Body of pancreas (tissue), 4 donors: ENCODE data around the gene SALL2. TPM values are rescaled to one million over a fixed set of nuclear protein-coding genes. Genes with fewer than 3 reads are reported as not detected.

Source experiments
- ATAC-seq: fragments of 150-250 bp; one replicate; pipeline ENCODE4 v1.9.1; 2016
- DNase-seq, 4 donors: peaks; one replicate each; pipeline ENCODE4 v3.0.0-alpha.2; 2019
- H3K27ac ChIP-seq, 4 donors: fragments of 200-600 bp; sonication (generic); 1 replicate in 3 of 4; 2 replicates in 1 of 4; pipeline versions ENCODE4 v1.5.1 to v1.6.1; 2016 to 2019; ENCODE audit warnings: mild to moderate bottlenecking in 1 of 4, mixed read lengths in 1 of 4, moderate library complexity in 1 of 4
- H3K27me3 ChIP-seq, 2 donors: fragments of 200-600 bp; sonication (generic); one replicate each; pipeline ENCODE4 v1.6.0; 2016; ENCODE audit warnings: mild to moderate bottlenecking in 1 of 2
- H3K36me3 ChIP-seq, 2 donors: fragments of 200-600 bp; sonication (generic); replicated peaks in 1 of 2; 2 replicates each; pipeline ENCODE4 v1.5.1; 2016; ENCODE audit warnings: low read depth in 2 of 2; ENCODE audit not compliant: insufficient read depth in 1 of 2
- H3K4me1 ChIP-seq: fragments of 200-600 bp; sonication (generic); one replicate; pipeline ENCODE4 v1.6.0; 2016
- H3K4me3 ChIP-seq, 2 donors: fragments of 200-600 bp; sonication (generic); 1 replicate in 1 of 2; 2 replicates in 1 of 2; pipeline ENCODE4 v1.5.1; 2016 to 2019
- H3K9me3 ChIP-seq, 3 donors: fragments of 200-600 bp; sonication (generic); 1 replicate in 2 of 3; 2 replicates in 1 of 3; pipeline ENCODE4 v1.5.1; 2016
- CTCF ChIP-seq, 7 experiments: fragments of 450-650 bp in 4 of 7; fragments of 200-600 bp in 3 of 7; sonication (generic) in 3 of 7; IDR thresholded peaks; one replicate each; pipeline ENCODE4 v1.5.1; 2016 to 2019; ENCODE audit warnings: antibody characterized with exemption in 7 of 7
- POLR2A ChIP-seq, 3 donors: fragments of 450-650 bp; IDR thresholded peaks; one replicate each; pipeline ENCODE4 v1.6.1; 2016; ENCODE audit warnings: antibody characterized with exemption in 3 of 3, mild to moderate bottlenecking in 2 of 3
- WGBS, 2 donors: methylation state at CpG; one replicate each; pipeline ENCODE4 v1.1.5; 2017; 5-methylcytosine and 5-hydroxymethylcytosine counted together
- intact Hi-C: fragments of 100-400 bp; cut with DNase I; formaldehyde crosslinking; loops from one replicate; pipeline ENCODE4 v1.15.1; 2023
- total RNA-seq, 2 donors: library from RNA; depleted of rRNA; stranded (reverse); fragments of >200 nt; gene quantifications; one replicate each; pipeline ENCODE4 v1.1.0, GENCODE V29; 2016

SALL2 gene
- total RNA-seq, 2 donors from 2014 or later = 7.8 to 9.2 TPM

- Histone ChIP-seq H3K36me3 (no peaks in the 10 kb centered on the region), H3K4me3 (no peak overlapping the region), H3K27me3 (no peaks in the 10 kb centered on the region), H3K9me3 (no peaks in the 10 kb centered on the region), H3K4me1 (peaks cover 9% of the 10 kb centered on the region), H3K27ac (no peak overlapping the region)
- DNase-seq (no peak), ATAC-seq (no peak)
- TF ChIP-seq POLR2A (IDR thresholded peaks at IDR 0.05) (no peak), CTCF (IDR thresholded peaks at IDR 0.05) (no peak)
- 94 to 96% methylated on average over 1 of the region's 1 CpG for WGBS, 2 donors
- intact Hi-C loops = no loop called here
These were observed 3.4 kb upstream of the SALL2 start for GRCh38 chr14:21529515-21529914.

GRCh38 chr14:21528381-21529348 lies 2.5 kb upstream of the SALL2 start:
- TF ChIP-seq POLR2A (IDR thresholded peaks at IDR 0.05) (no peak), CTCF (IDR thresholded peaks at IDR 0.05) (no peak)
- H3K4me3 ChIP-seq = no peak overlapping the region
- intact Hi-C loops = no loop called here
- H3K36me3 ChIP-seq = no peaks in the 10 kb centered on the region
- ATAC-seq = no peak
- H3K27ac ChIP-seq = no peak overlapping the region
- H3K9me3 ChIP-seq = no peaks in the 10 kb centered on the region
- 72 to 81% methylated on average over 4 of the region's 4 CpGs for WGBS, 2 donors
- no peaks in the 10 kb centered on the region for H3K27me3 ChIP-seq
- no peak for DNase-seq
- peaks cover 9% of the 10 kb centered on the region for H3K4me1 ChIP-seq

- ATAC-seq (no peak), DNase-seq (no peak)
- WGBS, 2 donors = 49 to 64% methylated on average over 1 of the region's 1 CpG
- no peaks in the 10 kb centered on the region for H3K9me3 ChIP-seq
- H3K4me1 ChIP-seq = peaks cover 9% of the 10 kb centered on the region
- TF ChIP-seq CTCF (IDR thresholded peaks at IDR 0.05) (no peak), POLR2A (IDR thresholded peaks at IDR 0.05) (no peak)
- intact Hi-C loops = no loop called here
- no peak overlapping the region for H3K27ac ChIP-seq
- H3K36me3 ChIP-seq = no peaks in the 10 kb centered on the region
- no peaks in the 10 kb centered on the region for H3K27me3 ChIP-seq
- no peak overlapping the region for H3K4me3 ChIP-seq
These were observed 1.2 kb upstream of the SALL2 start for GRCh38 chr14:21527318-21527679.

GRCh38 chr14:21526672-21527317 lies 649 bp upstream of the SALL2 start:
- Histone ChIP-seq H3K27me3 (no peaks in the 10 kb centered on the region), H3K36me3 (no peaks in the 10 kb centered on the region), H3K4me3 (peak overlapping the region; percentile 70 to 87), H3K4me1 (peaks cover 9% of the 10 kb centered on the region), H3K9me3 (no peaks in the 10 kb centered on the region), H3K27ac (peak overlapping the region in 2 of 4 donors; percentile 54 to 59)
- DNase-seq (no peak), ATAC-seq (no peak)
- 20 to 21% methylated on average over 13 of the region's 13 CpGs for WGBS, 2 donors
- TF ChIP-seq POLR2A (IDR thresholded peaks at IDR 0.05) = no peak
- no peak for TF ChIP-seq CTCF (IDR thresholded peaks at IDR 0.05)
- intact Hi-C loops = no loop called here
